ENCODE data around the gene SLC25A51.
"Not testable (repeated sequence)": the region's sequence is repeated elsewhere in the genome, so short reads cannot be mapped to it uniquely, and the experiment has no call there.

Gene SLC25A51

GRCh38 chr9:37902796-37903646, 906 bp downstream of the SLC25A51 start:
- DNase-seq, result peak in 3 of 4 experiments; percentile 34 to 55 (median 46)

- DNase-seq, result no peak
Observed at GRCh38 chr9:37902131-37902530, 1.8 kb downstream of the SLC25A51 start.

GRCh38 chr9:37899041-37899440, 4.9 kb downstream of the SLC25A51 start:
- DNase-seq, result no peak

GRCh38 chr9:37897665-37898064, 6.3 kb downstream of the SLC25A51 start:
- no peak for DNase-seq

- DNase-seq, result no peak
Observed at GRCh38 chr9:37892063-37892462, 11.9 kb downstream of the SLC25A51 start.

GRCh38 chr9:37891042-37891441, 12.9 kb downstream of the SLC25A51 start:
- DNase-seq, result not testable (repeated sequence)

GRCh38 chr9:37889536-37889935, 14.4 kb downstream of the SLC25A51 start:
- DNase-seq, result no peak

GRCh38 chr9:37887977-37888583, 15.8 kb downstream of the SLC25A51 start:
- DNase-seq, result peak; percentile 43 to 73 (median 66)

GRCh38 chr9:37880916-37881479, 22.9 kb downstream of the SLC25A51 start:
- no peak for DNase-seq

- no peak for DNase-seq
Observed at GRCh38 chr9:37876376-37876775, 27.6 kb downstream of the SLC25A51 start.

- DNase-seq, result no peak
Observed at GRCh38 chr9:37873955-37874354, 30.0 kb downstream of the SLC25A51 start.

- DNase-seq, result no peak
Observed at GRCh38 chr9:37870799-37871176, 33.1 kb downstream of the SLC25A51 start.

GRCh38 chr9:37870081-37870798, 33.7 kb downstream of the SLC25A51 start:
- no peak for DNase-seq

- no peak for DNase-seq
Observed at GRCh38 chr9:37862530-37862929, 41.4 kb downstream of the SLC25A51 start.

GRCh38 chr9:37859043-37859442, 44.9 kb downstream of the SLC25A51 start:
- peak in 2 of 4 experiments; percentile 21 to 24 for DNase-seq

- DNase-seq, result no peak
Observed at GRCh38 chr9:37856551-37856950, 47.4 kb downstream of the SLC25A51 start.

GRCh38 chr9:37852222-37852621, 51.7 kb downstream of the SLC25A51 start:
- DNase-seq, result no peak

- DNase-seq, result peak; percentile 24 to 52 (median 46)
Observed at GRCh38 chr9:37840560-37841194, 63.2 kb downstream of the SLC25A51 start.

GRCh38 chr9:37839496-37840461, 64.1 kb downstream of the SLC25A51 start:
- no peak for DNase-seq

All from suppressor macrophage (primary cell).